Stimulated activated CD4-positive, alpha-beta T cell treated with anti-CD3 and anti-CD28 coated beads, Interleukin-1b, Interleukin-23, amount 100 ng/mL, for 24 hours (primary cell): ENCODE results near the gene PPRC1.
"Not testable (repeated sequence)": the region's sequence is repeated elsewhere in the genome, so short reads cannot be mapped to it uniquely, and the experiment has no call there.

ENCODE experiments used
- DNase-seq, 4 experiments: peaks; one replicate each; pipeline ENCODE4 v3.0.0-alpha.2; 2020; ENCODE audit warnings: low read depth in 4 of 4, low spot score in 1 of 4

Gene PPRC1

DNA sequence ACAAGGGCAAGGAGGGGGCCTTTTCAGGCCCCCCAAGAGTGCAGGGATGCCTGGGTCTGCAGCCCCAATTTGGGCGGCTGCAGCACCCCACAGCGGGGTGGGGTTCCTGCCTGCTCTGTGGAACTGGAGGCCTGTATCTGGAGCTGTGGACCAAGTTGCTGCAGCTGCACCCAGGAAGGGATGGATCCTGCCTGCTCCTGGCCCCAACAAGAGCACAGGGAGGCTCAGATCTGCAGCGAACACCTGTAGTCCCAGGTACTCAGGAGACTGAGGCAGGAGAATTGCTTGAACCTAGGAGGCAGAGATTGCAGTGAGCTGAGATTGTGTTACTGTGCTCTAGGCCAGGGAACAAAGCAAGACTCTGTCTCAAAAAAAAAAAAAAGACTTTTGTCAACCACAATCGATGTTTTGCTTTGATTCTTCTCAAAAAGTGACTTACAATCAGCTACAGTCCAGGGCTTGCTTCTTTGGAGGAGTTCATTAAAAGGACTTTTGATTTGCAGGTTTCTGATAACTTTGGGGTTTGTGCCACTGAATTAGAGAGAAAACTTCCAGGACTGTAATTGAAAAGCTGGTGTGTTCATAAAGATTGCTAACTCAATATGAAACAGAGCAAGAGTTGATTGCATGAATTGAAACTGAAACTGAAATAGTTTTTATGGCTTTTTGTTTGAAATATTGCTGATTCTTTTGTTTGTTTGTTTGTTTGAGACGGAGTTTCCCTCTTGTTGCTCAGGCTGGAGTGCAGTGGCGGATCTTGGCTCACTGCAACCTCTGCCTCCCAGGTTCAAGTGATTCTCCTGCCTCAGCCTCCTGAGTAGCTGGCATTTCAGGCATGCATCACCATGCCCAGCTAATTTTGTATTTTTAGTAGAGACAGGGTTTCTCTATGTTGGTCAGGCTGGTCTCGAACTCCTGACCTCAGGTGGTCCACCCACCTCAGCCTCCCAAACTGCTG is 56.4 kb downstream of the PPRC1 start:
- not testable (repeated sequence) for DNase-seq

DNA sequence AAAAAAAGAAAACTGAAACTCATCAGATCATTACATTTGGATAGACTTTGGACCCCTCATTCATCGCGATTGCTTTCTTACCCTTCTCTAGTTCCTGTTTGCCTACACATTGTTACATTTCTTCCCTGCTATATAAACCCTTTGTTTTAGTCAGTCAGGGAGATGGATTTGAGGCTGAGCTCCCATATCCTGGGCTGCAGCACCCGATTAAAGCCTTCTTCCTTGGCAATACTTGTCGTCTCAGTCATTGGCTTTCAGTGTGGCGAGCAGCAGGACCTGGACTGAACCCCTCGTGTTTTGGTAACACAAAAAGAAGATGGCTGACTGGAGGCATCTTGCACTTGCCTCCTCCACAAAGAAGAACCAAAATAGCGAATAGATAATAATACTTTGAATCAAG is 59.1 kb downstream of the PPRC1 start:
- no peak for DNase-seq

DNA sequence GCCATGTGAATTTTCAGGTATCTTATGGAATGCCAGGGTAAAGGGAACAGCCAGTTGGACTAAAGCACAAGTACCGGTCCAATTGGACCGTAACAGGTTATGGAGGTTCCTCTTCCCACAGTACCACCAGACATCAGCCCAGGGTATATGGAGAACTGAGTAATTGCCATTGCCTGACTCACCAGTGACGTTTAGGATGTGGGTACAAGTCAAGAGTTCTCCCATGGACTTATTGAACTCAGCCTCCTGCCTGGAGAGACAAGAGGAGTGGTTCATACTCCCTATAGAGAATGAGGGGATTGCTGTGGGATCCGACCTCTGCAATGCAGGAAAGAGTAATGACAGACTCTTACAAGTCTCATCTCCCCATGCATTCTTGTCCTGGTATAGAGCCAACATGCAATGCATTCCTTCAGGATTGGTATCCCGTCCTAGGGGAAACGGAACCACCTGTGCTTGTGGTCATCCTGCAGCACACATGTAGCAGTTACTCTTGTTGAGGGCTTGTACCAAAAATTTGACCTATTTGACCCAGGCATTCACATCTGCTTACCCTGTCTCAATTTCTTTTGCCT is 62.5 kb downstream of the PPRC1 start:
- DNase-seq: no peak

DNA sequence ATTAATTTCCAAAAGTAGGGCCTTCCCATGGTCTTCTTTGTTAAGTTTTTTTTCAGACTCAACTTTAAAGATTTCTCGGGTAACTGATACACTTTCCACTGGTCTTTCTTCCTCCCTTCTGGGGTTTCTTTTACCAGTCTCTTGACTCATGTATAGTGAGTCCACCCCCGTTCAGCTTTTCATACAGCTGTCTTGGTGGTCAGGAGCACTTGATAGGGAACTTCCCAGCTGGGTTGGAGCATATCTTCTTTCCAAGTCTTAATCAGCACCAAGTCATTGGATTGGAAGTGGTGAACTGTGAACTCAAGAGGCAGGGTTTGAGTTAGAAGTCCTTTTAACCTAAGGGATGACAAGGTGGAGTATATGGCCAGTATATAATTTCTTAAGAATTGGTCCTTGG is 64.1 kb downstream of the PPRC1 start:
- DNase-seq: no peak

DNA sequence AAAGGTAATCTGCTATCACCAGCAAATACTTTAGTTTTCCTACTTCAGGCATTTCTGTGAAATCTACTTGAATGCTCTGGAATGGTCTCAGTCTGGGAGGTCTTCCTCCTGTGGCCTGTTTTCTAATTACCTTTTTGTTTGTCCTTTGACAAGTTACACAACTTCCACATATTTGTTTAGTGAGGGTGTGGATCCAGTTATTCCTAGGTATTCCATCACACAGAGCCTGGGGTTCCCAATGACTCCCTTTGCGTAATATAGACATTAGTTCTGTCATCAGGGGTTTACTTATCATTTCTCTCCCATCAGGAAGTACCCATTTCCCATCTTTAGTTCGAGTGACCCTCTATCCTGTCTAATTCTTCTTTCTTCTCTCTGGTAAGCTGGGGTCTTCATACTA is 65.2 kb downstream of the PPRC1 start:
- no peak for DNase-seq
